BE2C (cell line): ENCODE results near the gene FOXJ3.

Experiments used
- DNase-seq: peaks from one replicate; pipeline ENCODE4 v3.0.0-alpha.2; 2020
- H3K27me3 ChIP-seq: fragments of 250-450 bp; sonication (Bioruptor Pico); 2 replicates; pipeline ENCODE4 v1.5.1; 2020; ENCODE audit warnings: mild to moderate bottlenecking
- H3K36me3 ChIP-seq: fragments of 250-450 bp; sonication (Bioruptor Pico); 2 replicates; pipeline ENCODE4 v1.5.1; 2020; ENCODE audit warnings: mild to moderate bottlenecking
- H3K4me1 ChIP-seq: fragments of 250-450 bp; sonication (Bioruptor Pico); 2 replicates; pipeline ENCODE4 v1.5.1; 2020
- H3K4me3 ChIP-seq: 2 replicates; pipeline ENCODE4 v1.5.1; 2011; ENCODE audit warnings: low read depth, low read length
- H3K9me3 ChIP-seq: fragments of 250-450 bp; sonication (Bioruptor Pico); 2 replicates; pipeline ENCODE4 v1.5.1; 2020
- CTCF ChIP-seq: IDR thresholded peaks from 2 replicates; pipeline ENCODE4 v1.5.1; 2012; ENCODE audit warnings: mild to moderate bottlenecking, low read depth, low read length

The FOXJ3 gene

GRCh38 chr1:42340093-42340492 is 5.1 kb upstream of the FOXJ3 start:
- Histone ChIP-seq H3K27me3 (no peaks in the 10 kb centered on the region), H3K36me3 (no peaks in the 10 kb centered on the region), H3K9me3 (no peaks in the 10 kb centered on the region), H3K4me1 (no peaks in the 10 kb centered on the region), H3K4me3 (no peak overlapping the region)
- TF ChIP-seq CTCF, result no peak
- no peak for DNase-seq

DNA sequence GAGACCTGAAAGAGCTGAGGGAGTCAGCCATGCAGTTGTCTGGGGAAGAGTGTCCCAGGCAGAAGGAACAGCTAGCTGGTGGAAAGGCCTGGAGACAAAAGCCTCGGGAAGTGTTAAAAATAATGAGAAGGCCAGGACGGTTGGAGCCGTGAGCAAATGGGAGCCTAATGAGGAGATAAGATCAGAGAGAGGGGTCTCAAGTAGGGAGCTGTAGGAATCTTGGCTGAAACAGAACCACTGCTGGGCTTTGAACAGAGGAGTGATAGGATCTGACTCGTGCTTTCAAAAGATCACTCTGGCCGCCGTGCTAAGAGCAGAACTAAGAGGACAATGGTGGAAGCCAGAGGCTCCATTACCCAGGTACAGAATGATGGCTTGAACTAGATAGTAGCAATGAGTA is 1.9 kb upstream of the FOXJ3 start:
- Histone ChIP-seq H3K4me1 (no peaks in the 10 kb centered on the region), H3K27me3 (no peaks in the 10 kb centered on the region), H3K36me3 (no peaks in the 10 kb centered on the region), H3K4me3 (no peak overlapping the region), H3K9me3 (no peaks in the 10 kb centered on the region)
- DNase-seq, result no peak
- no peak for TF ChIP-seq CTCF

GRCh38 chr1:42335809-42336518 is 929 bp upstream of the FOXJ3 start:
- Histone ChIP-seq H3K4me1 (no peaks in the 10 kb centered on the region), H3K4me3 (peak overlapping the region; percentile 77), H3K27me3 (no peaks in the 10 kb centered on the region), H3K36me3 (no peaks in the 10 kb centered on the region), H3K9me3 (no peaks in the 10 kb centered on the region)
- no peak for DNase-seq
- no peak for TF ChIP-seq CTCF

GRCh38 chr1:42334240-42335049 is 590 bp downstream of the FOXJ3 start:
- H3K9me3 ChIP-seq, result no peaks in the 10 kb centered on the region
- H3K4me1 ChIP-seq, result peaks cover 2% of the 10 kb centered on the region; the same call in 1 of the 2 replicates
- H3K4me3 ChIP-seq, result peak overlapping the region; percentile 77
- TF ChIP-seq CTCF, result no peak
- peak; percentile 55 for DNase-seq
- no peaks in the 10 kb centered on the region for H3K36me3 ChIP-seq
- H3K27me3 ChIP-seq, result no peaks in the 10 kb centered on the region

GRCh38 chr1:42333662-42334239 is 1.3 kb downstream of the FOXJ3 start:
- H3K4me3 ChIP-seq, result peak overlapping the region; percentile 77
- no peak for TF ChIP-seq CTCF
- H3K36me3 ChIP-seq, result no peaks in the 10 kb centered on the region
- no peaks in the 10 kb centered on the region for H3K9me3 ChIP-seq
- H3K4me1 ChIP-seq, result peaks cover 4% of the 10 kb centered on the region; the same call in 1 of the 2 replicates
- no peak for DNase-seq
- no peaks in the 10 kb centered on the region for H3K27me3 ChIP-seq
